HepG2 (cell line): ENCODE measurements around the gene TMEM145. TPM values are rescaled to one million over a fixed set of nuclear protein-coding genes. Genes with fewer than 3 reads are reported as not detected.

ENCODE experiments used
- CC2D1A ChIP-seq: sonication (generic); formaldehyde crosslinking; IDR thresholded peaks from 2 replicates; pipeline ENCODE4 v1.8.1; 2023; ENCODE audit warnings: mild to moderate bottlenecking, missing genetic modification reagents
- CENPBD1 ChIP-seq: sonication (generic); formaldehyde crosslinking; IDR thresholded peaks from 2 replicates; pipeline ENCODE4 v1.8.0; 2022; ENCODE audit warnings: missing genetic modification reagents, low read depth, mild to moderate bottlenecking, borderline replicate concordance
- E2F5 ChIP-seq: sonication (generic); formaldehyde crosslinking; conservative IDR thresholded peaks from 2 replicates; pipeline ENCODE4 v1.4.0; 2020; ENCODE audit warnings: missing genetic modification reagents
- EED ChIP-seq: sonication (generic); formaldehyde crosslinking; IDR thresholded peaks from 2 replicates; pipeline ENCODE4 v1.5.0; 2020; ENCODE audit warnings: mild to moderate bottlenecking, missing genetic modification reagents
- ELF3 ChIP-seq: IDR thresholded peaks from 2 replicates; pipeline ENCODE4 v1.6.1; 2016; ENCODE audit warnings: missing genetic modification reagents, missing compliant biosample characterization
- FOXC1 ChIP-seq: sonication (generic); formaldehyde crosslinking; IDR thresholded peaks from 2 replicates; pipeline ENCODE4 v1.8.0; 2022; ENCODE audit warnings: mild to moderate bottlenecking, missing genetic modification reagents, borderline replicate concordance
- FOXP4 ChIP-seq: sonication (generic); formaldehyde crosslinking; IDR thresholded peaks from 2 replicates; pipeline ENCODE4 v1.4.0; 2020; ENCODE audit warnings: missing genetic modification reagents
- KMT2A ChIP-seq: sonication (generic); formaldehyde crosslinking; IDR thresholded peaks from 2 replicates; pipeline ENCODE4 v1.4.0; 2020; ENCODE audit warnings: missing genetic modification reagents
- MATR3 ChIP-seq: sonication (generic); formaldehyde crosslinking; IDR thresholded peaks from 2 replicates; pipeline ENCODE4 v1.4.0; 2020; ENCODE audit warnings: missing genetic modification reagents
- MAX ChIP-seq: IDR thresholded peaks from 2 replicates; pipeline ENCODE4 v1.6.1; 2012; ENCODE audit warnings: inconsistent platforms
- MLX ChIP-seq: IDR thresholded peaks from 2 replicates; pipeline ENCODE4 v1.6.1; 2016
- MYPOP ChIP-seq: sonication (generic); formaldehyde crosslinking; IDR thresholded peaks from 2 replicates; pipeline ENCODE4 v1.8.1; 2023; ENCODE audit warnings: mild to moderate bottlenecking, moderate library complexity, missing genetic modification reagents
- NFE2L1 ChIP-seq: sonication (generic); formaldehyde crosslinking; IDR thresholded peaks from 2 replicates; pipeline ENCODE4 v1.4.0; 2020; ENCODE audit warnings: missing genetic modification reagents, mild to moderate bottlenecking, borderline replicate concordance
- PAXIP1 ChIP-seq: sonication (generic); formaldehyde crosslinking; conservative IDR thresholded peaks from 2 replicates; pipeline ENCODE4 v1.4.0; 2020; ENCODE audit warnings: mild to moderate bottlenecking, missing genetic modification reagents, moderate library complexity
- SIN3B ChIP-seq: fragments of 150-350 bp; IDR thresholded peaks from 2 replicates; pipeline ENCODE4 v1.6.1; 2014; ENCODE audit warnings: low read length
- YY1 ChIP-seq: IDR thresholded peaks from 2 replicates; pipeline ENCODE4 v1.6.1; 2011; ENCODE audit warnings: low read length, low read depth, moderate library complexity, mild to moderate bottlenecking; ENCODE audit not compliant: insufficient read depth, insufficient replicate concordance
- ZFX ChIP-seq: sonication (generic); formaldehyde crosslinking; IDR thresholded peaks from 2 replicates; pipeline ENCODE4 v1.4.0; 2020; ENCODE audit warnings: mild to moderate bottlenecking, low read depth, missing genetic modification reagents, moderate library complexity
- ZFY ChIP-seq: sonication (generic); formaldehyde crosslinking; IDR thresholded peaks from 2 replicates; pipeline ENCODE4 v1.4.0; 2020; ENCODE audit warnings: missing genetic modification reagents
- ZNF451 ChIP-seq: sonication (generic); formaldehyde crosslinking; IDR thresholded peaks from 2 replicates; pipeline ENCODE4 v1.5.0; 2020; ENCODE audit warnings: mild to moderate bottlenecking, missing genetic modification reagents
- ZNF563 ChIP-seq: sonication (generic); formaldehyde crosslinking; IDR thresholded peaks from 2 replicates; pipeline ENCODE4 v1.8.0; 2022; ENCODE audit warnings: mild to moderate bottlenecking, moderate library complexity, missing genetic modification reagents
- ZNF780A ChIP-seq: sonication (generic); formaldehyde crosslinking; IDR thresholded peaks from 2 replicates; pipeline ENCODE4 v1.8.0; 2022; ENCODE audit warnings: mild to moderate bottlenecking, missing genetic modification reagents, moderate library complexity
- ZNF879 ChIP-seq: sonication (generic); formaldehyde crosslinking; IDR thresholded peaks from 2 replicates; pipeline ENCODE4 v1.8.1; 2023; ENCODE audit warnings: missing genetic modification reagents
- polyA plus RNA-seq, 8 experiments: library from polyadenylated mRNA; depleted of rRNA in 3 of 8; stranded (reverse) in 7 of 8; unstranded in 1 of 8; fragments of >200 nt; fragmentation: Illumina TruSeq in 4 of 8; extraction: Trizol in 4 of 8; gene quantifications; 2 replicates each; pipeline versions ENCODE4 v1.2.1 to v1.2.3, GENCODE V29; 2011 to 2016; ENCODE audit warnings: low read depth in 4 of 8, missing spikeins in 1 of 8, mixed read lengths in 1 of 8; ENCODE audit not compliant: insufficient read depth in 1 of 8
- total RNA-seq, 5 experiments: library from RNA; depleted of rRNA; stranded (reverse); fragments of >200 nt; fragmentation: Illumina TruSeq; extraction: Trizol; gene quantifications; 2 replicates each; pipeline ENCODE4 v1.2.3, GENCODE V29; 2016; ENCODE audit warnings: low read depth in 1 of 5

Gene TMEM145
- total and polyA plus RNA-seq, 2 of the 13 experiments (the other 11 are each of a cell fraction or from before 2014, with no cell fraction given): 0.07 to 5.1 TPM

GRCh38 chr19:42268142-42268703 lies 44.9 kb upstream of the TMEM145 start (continued):
- no peak for TF ChIP-seq MLX (CRISPR knock-in tag)
- 0 out of 2 replicates have a peak, but pooled peaks have one; percentile 65 for TF ChIP-seq MYPOP (CRISPR knock-in tag)
- TF ChIP-seq CC2D1A (CRISPR knock-in tag): no peak
- TF ChIP-seq PAXIP1 (CRISPR knock-in tag): peak; percentile 89
- TF ChIP-seq SIN3B: peak; percentile 45
- TF ChIP-seq ZNF451 (CRISPR knock-in tag): no peak
- no peak for TF ChIP-seq KMT2A (CRISPR knock-in tag)
- no peak for TF ChIP-seq EED (CRISPR knock-in tag)
- TF ChIP-seq ZFY (CRISPR knock-in tag): peak; percentile 48
- no peak for TF ChIP-seq CENPBD1
- TF ChIP-seq FOXP4: peak; percentile 65
- TF ChIP-seq NFE2L1 (CRISPR knock-in tag): no peak
- no peak for TF ChIP-seq MATR3
- peak; percentile 84 for TF ChIP-seq MAX
- peak; percentile 48 for TF ChIP-seq YY1
- peak; percentile 77 for TF ChIP-seq ELF3 (CRISPR knock-in tag)
- TF ChIP-seq ZNF780A (CRISPR knock-in tag): no peak
- no peak for TF ChIP-seq ZNF879 (CRISPR knock-in tag)
- no peak; the same call in 1 of the 2 replicates for TF ChIP-seq ZFX (CRISPR knock-in tag)
- no peak for TF ChIP-seq ZNF563 (CRISPR knock-in tag)
- 0 out of 2 replicates have a peak, but pooled peaks have one; percentile 10 for TF ChIP-seq E2F5 (CRISPR knock-in tag)
- 0 out of 2 replicates have a peak, but pooled peaks have one; percentile 42 for TF ChIP-seq FOXC1 (CRISPR knock-in tag)
